Endodermal cell (in vitro differentiated cells): ENCODE measurements around the gene SLC22A13. TPM values are rescaled to one million over a fixed set of nuclear protein-coding genes. Genes with fewer than 3 reads are reported as not detected.

Experiments
- DNase-seq: peaks from one replicate; pipeline ENCODE4 v3.0.0-alpha.2; 2017
- H3K27ac ChIP-seq: 2 replicates; pipeline ENCODE4 v1.5.1; 2013; ENCODE audit warnings: mild to moderate bottlenecking, low read depth, low read length, moderate library complexity
- H3K27me3 ChIP-seq: 2 replicates; pipeline ENCODE4 v1.6.1; 2013; ENCODE audit warnings: mild to moderate bottlenecking, low read length, moderate library complexity; ENCODE audit not compliant: insufficient read depth, control insufficient read depth, poor library complexity, severe bottlenecking
- H3K36me3 ChIP-seq: 2 replicates; pipeline ENCODE4 v1.7.0; 2013; ENCODE audit warnings: mild to moderate bottlenecking, low read length, moderate library complexity; ENCODE audit not compliant: control insufficient read depth, insufficient read depth
- H3K4me1 ChIP-seq: one replicate; pipeline ENCODE4 v1.7.0; 2013; ENCODE audit warnings: low read length; ENCODE audit not compliant: control insufficient read depth, insufficient read depth
- H3K4me3 ChIP-seq: 2 replicates; pipeline ENCODE4 v1.5.1; 2013; ENCODE audit warnings: mild to moderate bottlenecking, low read length, moderate library complexity
- H3K9ac ChIP-seq: 2 replicates; pipeline ENCODE4 v1.6.1; 2013; ENCODE audit warnings: mild to moderate bottlenecking, low read length, moderate library complexity; ENCODE audit not compliant: poor library complexity, severe bottlenecking; ENCODE audit errors: extremely low read depth
- H3K9me3 ChIP-seq: 2 replicates; pipeline ENCODE4 v1.6.1; 2013; ENCODE audit warnings: mild to moderate bottlenecking, low read length, moderate library complexity; ENCODE audit not compliant: control insufficient read depth
- H3K27ac Mint-ChIP-seq: 2 replicates; pipeline ENCODE4 v1.8.0; 2020; ENCODE audit warnings: mixed read lengths
- H3K27me3 Mint-ChIP-seq: 2 replicates; pipeline ENCODE4 v1.8.0; 2021; ENCODE audit warnings: mild to moderate bottlenecking, mixed read lengths; ENCODE audit not compliant: insufficient read depth
- H3K36me3 Mint-ChIP-seq: 2 replicates; pipeline ENCODE4 v1.8.0; 2020; ENCODE audit warnings: low read depth, mixed read lengths
- H3K4me1 Mint-ChIP-seq: 2 replicates; pipeline ENCODE4 v1.8.0; 2020; ENCODE audit warnings: mixed read lengths
- H3K4me3 Mint-ChIP-seq: 2 replicates; pipeline ENCODE4 v1.8.0; 2020; ENCODE audit warnings: mild to moderate bottlenecking, moderate library complexity, mixed read lengths
- H3K9me3 Mint-ChIP-seq: 2 replicates; pipeline ENCODE4 v1.8.0; 2020; ENCODE audit warnings: mild to moderate bottlenecking, mixed read lengths
- whole genome bisulfite sequencing, 2 experiments: methylation state at CpG; one replicate each; pipeline versions ENCODE4 v1.1.5 to v1.1.7; 2013; ENCODE audit warnings: missing lambda C conversion rate in 2 of 2, mixed read lengths in 1 of 2; ENCODE audit not compliant: insufficient coverage in 1 of 2, insufficient read length in 1 of 2; 5-methylcytosine and 5-hydroxymethylcytosine counted together
- total RNA-seq, 2 donors: library from RNA; stranded (reverse); fragmentation: NEBNext Ultra II Directional in 1 of 2; extraction: Animal tissue kit (Norgen Biotek cat#: 25700) in 1 of 2; gene quantifications; 2 replicates in 1 of 2; 3 replicates in 1 of 2; pipeline ENCODE4 v1.2.1, GENCODE V29; 2021
- TF ChIP-seq, protein P1 (sequence below): fragments of 200-600 bp; sonication (generic); conservative IDR thresholded peaks from 2 replicates; pipeline ENCODE4 v1.5.0; 2021; ENCODE audit warnings: antibody characterized with exemption, mild to moderate bottlenecking

SLC22A13 gene
- total RNA-seq, 2 donors from 2014 or later = 0.13 to 0.33 TPM

- Histone ChIP-seq H3K9me3 (no peaks in the 10 kb centered on the region), H3K36me3 (no peaks in the 10 kb centered on the region), H3K4me3 (no peak overlapping the region), H3K27me3 (no peaks in the 10 kb centered on the region), H3K4me1 (peaks cover 4% of the 10 kb centered on the region), H3K27ac (no peak overlapping the region), H3K9ac (no peak overlapping the region)
- Mint-ChIP-seq H3K27me3 (peaks cover 10% of the 10 kb centered on the region), H3K4me3 (no peak overlapping the region), H3K36me3 (no peaks in the 10 kb centered on the region), H3K9me3 (peaks cover 2% of the 10 kb centered on the region), H3K4me1 (peaks cover 2% of the 10 kb centered on the region), H3K27ac (no peak overlapping the region)
- TF ChIP-seq, protein P1, sequence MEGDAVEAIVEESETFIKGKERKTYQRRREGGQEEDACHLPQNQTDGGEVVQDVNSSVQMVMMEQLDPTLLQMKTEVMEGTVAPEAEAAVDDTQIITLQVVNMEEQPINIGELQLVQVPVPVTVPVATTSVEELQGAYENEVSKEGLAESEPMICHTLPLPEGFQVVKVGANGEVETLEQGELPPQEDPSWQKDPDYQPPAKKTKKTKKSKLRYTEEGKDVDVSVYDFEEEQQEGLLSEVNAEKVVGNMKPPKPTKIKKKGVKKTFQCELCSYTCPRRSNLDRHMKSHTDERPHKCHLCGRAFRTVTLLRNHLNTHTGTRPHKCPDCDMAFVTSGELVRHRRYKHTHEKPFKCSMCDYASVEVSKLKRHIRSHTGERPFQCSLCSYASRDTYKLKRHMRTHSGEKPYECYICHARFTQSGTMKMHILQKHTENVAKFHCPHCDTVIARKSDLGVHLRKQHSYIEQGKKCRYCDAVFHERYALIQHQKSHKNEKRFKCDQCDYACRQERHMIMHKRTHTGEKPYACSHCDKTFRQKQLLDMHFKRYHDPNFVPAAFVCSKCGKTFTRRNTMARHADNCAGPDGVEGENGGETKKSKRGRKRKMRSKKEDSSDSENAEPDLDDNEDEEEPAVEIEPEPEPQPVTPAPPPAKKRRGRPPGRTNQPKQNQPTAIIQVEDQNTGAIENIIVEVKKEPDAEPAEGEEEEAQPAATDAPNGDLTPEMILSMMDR = no peak
- 88 to 89% methylated on average over 8 to 10 of the region's 10 CpGs for WGBS, 2 experiments
- DNase-seq = no peak
Measured at GRCh38 chr3:38315488-38316230, 50.0 kb downstream of the SLC22A13 start.

- DNase-seq = no peak
- Histone ChIP-seq H3K27ac (no peak overlapping the region), H3K27me3 (no peaks in the 10 kb centered on the region), H3K9me3 (no peaks in the 10 kb centered on the region), H3K9ac (no peak overlapping the region), H3K4me1 (peaks cover 4% of the 10 kb centered on the region), H3K4me3 (no peak overlapping the region), H3K36me3 (no peaks in the 10 kb centered on the region)
- Mint-ChIP-seq H3K36me3 (no peaks in the 10 kb centered on the region), H3K4me3 (no peak overlapping the region), H3K27ac (no peak overlapping the region), H3K27me3 (peaks cover 6% of the 10 kb centered on the region), H3K4me1 (peaks cover 2% of the 10 kb centered on the region), H3K9me3 (peaks cover 2% of the 10 kb centered on the region)
- WGBS, 2 experiments = 92 to 95% methylated on average over 9 to 22 of the region's 22 CpGs
- TF ChIP-seq, protein P1 = no peak
Measured at GRCh38 chr3:38316356-38317191, 51.0 kb downstream of the SLC22A13 start.

- TF ChIP-seq, protein P1 = no peak
- Histone ChIP-seq H3K36me3 (no peaks in the 10 kb centered on the region), H3K27me3 (no peaks in the 10 kb centered on the region), H3K27ac (no peak overlapping the region), H3K4me3 (no peak overlapping the region), H3K4me1 (peaks cover 4% of the 10 kb centered on the region), H3K9me3 (no peaks in the 10 kb centered on the region), H3K9ac (no peak overlapping the region)
- Mint-ChIP-seq H3K9me3 (peaks cover 4% of the 10 kb centered on the region), H3K4me1 (peaks cover 2% of the 10 kb centered on the region), H3K27me3 (peaks cover 8% of the 10 kb centered on the region), H3K27ac (no peak overlapping the region), H3K4me3 (no peak overlapping the region), H3K36me3 (no peaks in the 10 kb centered on the region)
- 95 to 96% methylated on average over 7 of the region's 7 CpGs for WGBS, 2 experiments
- DNase-seq = no peak
Measured at GRCh38 chr3:38317192-38317759, 51.7 kb downstream of the SLC22A13 start.
